IgD-negative memory B cell (primary cell): Measurements from ENCODE around the gene FNIP2. TPM values are rescaled to one million over a fixed set of nuclear protein-coding genes. Genes with fewer than 3 reads are reported as not detected.
"Not testable (repeated sequence)": the region's sequence is repeated elsewhere in the genome, so short reads cannot be mapped to it uniquely, and the experiment has no call there.

Source experiments
- H3K27ac Mint-ChIP-seq, 3 donors: one replicate each; pipeline ENCODE4 v1.8.0; 2020 to 2022; ENCODE audit warnings: mild to moderate bottlenecking in 3 of 3, mixed read lengths in 3 of 3, moderate library complexity in 1 of 3
- H3K27me3 Mint-ChIP-seq: one replicate; pipeline ENCODE4 v1.8.0; 2021; ENCODE audit warnings: mixed read lengths
- H3K36me3 Mint-ChIP-seq: one replicate; pipeline ENCODE4 v1.8.0; 2020; ENCODE audit warnings: mild to moderate bottlenecking, mixed read lengths
- H3K4me1 Mint-ChIP-seq, 3 donors: one replicate each; pipeline ENCODE4 v1.8.0; 2020 to 2022; ENCODE audit warnings: mixed read lengths in 3 of 3, mild to moderate bottlenecking in 1 of 3
- H3K4me3 Mint-ChIP-seq, 4 donors: one replicate each; pipeline ENCODE4 v1.8.0; 2020 to 2022; ENCODE audit warnings: mild to moderate bottlenecking in 4 of 4, mixed read lengths in 4 of 4, moderate library complexity in 3 of 4
- H3K9me3 Mint-ChIP-seq, 3 donors: one replicate each; pipeline ENCODE4 v1.8.0; 2020 to 2021; ENCODE audit warnings: mixed read lengths in 3 of 3, mild to moderate bottlenecking in 1 of 3
- polyA plus RNA-seq: library from polyadenylated mRNA; unstranded; fragments of 300-500 nt; fragmentation: Illumina TruSeq; gene quantifications from one replicate; pipeline ENCODE4 v1.2.3, GENCODE V29; 2021

FNIP2 gene
- polyA plus RNA-seq, 1 donor from 2014 or later: 0.06 TPM

- Mint-ChIP-seq H3K4me1 (no peaks in the 10 kb centered on the region), H3K4me3 (no peak overlapping the region), H3K36me3 (no peaks in the 10 kb centered on the region), H3K27ac (no peak overlapping the region), H3K9me3 (peaks cover 0 to 11% (median 5%) of the 10 kb centered on the region in 3 donors), H3K27me3 (peaks cover 17% of the 10 kb centered on the region)
These were observed 14.2 kb upstream of the FNIP2 start for GRCh38 chr4:158754385-158755180.

- not testable (repeated sequence) for H3K36me3 Mint-ChIP-seq, H3K27ac Mint-ChIP-seq, H3K4me1 Mint-ChIP-seq, H3K4me3 Mint-ChIP-seq
- H3K27me3 Mint-ChIP-seq: peaks cover 20% of the 10 kb centered on the region
- peaks cover 0 to 11% (median 5%) of the 10 kb centered on the region in 3 donors for H3K9me3 Mint-ChIP-seq
These were observed 13.0 kb upstream of the FNIP2 start for GRCh38 chr4:158755819-158756218.

- H3K4me1 Mint-ChIP-seq: no peaks in the 10 kb centered on the region
- H3K4me3 Mint-ChIP-seq: peak overlapping the region in 1 of 4 donors; percentile 55
- no peaks in the 10 kb centered on the region for H3K36me3 Mint-ChIP-seq
- H3K9me3 Mint-ChIP-seq: peaks cover 0 to 11% (median 5%) of the 10 kb centered on the region in 3 donors
- no peak overlapping the region for H3K27ac Mint-ChIP-seq
- peaks cover 26% of the 10 kb centered on the region for H3K27me3 Mint-ChIP-seq
These were observed 12.2 kb upstream of the FNIP2 start for GRCh38 chr4:158756588-158756987.

- Mint-ChIP-seq H3K9me3 (peaks cover 0 to 11% (median 5%) of the 10 kb centered on the region in 3 donors), H3K27ac (no peak overlapping the region), H3K4me1 (no peaks in the 10 kb centered on the region), H3K36me3 (no peaks in the 10 kb centered on the region), H3K27me3 (peaks cover 37% of the 10 kb centered on the region), H3K4me3 (no peak overlapping the region)
These were observed 10.7 kb upstream of the FNIP2 start for GRCh38 chr4:158758142-158758541.

- Mint-ChIP-seq H3K36me3 (no peaks in the 10 kb centered on the region), H3K27me3 (peaks cover 42% of the 10 kb centered on the region), H3K27ac (no peak overlapping the region), H3K4me3 (no peak overlapping the region), H3K9me3 (peaks cover 0 to 11% (median 5%) of the 10 kb centered on the region in 3 donors), H3K4me1 (no peaks in the 10 kb centered on the region)
These were observed 10.1 kb upstream of the FNIP2 start for GRCh38 chr4:158758703-158759102.

GRCh38 chr4:158759539-158759938 is 9.3 kb upstream of the FNIP2 start:
- H3K9me3 Mint-ChIP-seq: peaks cover 0 to 11% (median 5%) of the 10 kb centered on the region in 3 donors
- H3K36me3 Mint-ChIP-seq, H3K27ac Mint-ChIP-seq, H3K4me3 Mint-ChIP-seq, H3K4me1 Mint-ChIP-seq: not testable (repeated sequence)
- H3K27me3 Mint-ChIP-seq: peaks cover 42% of the 10 kb centered on the region

- Mint-ChIP-seq H3K36me3 (no peaks in the 10 kb centered on the region), H3K9me3 (peaks cover 0 to 11% (median 5%) of the 10 kb centered on the region in 3 donors), H3K27ac (no peak overlapping the region), H3K4me1 (no peaks in the 10 kb centered on the region), H3K27me3 (peaks cover 40% of the 10 kb centered on the region), H3K4me3 (no peak overlapping the region)
These were observed 8.0 kb upstream of the FNIP2 start for GRCh38 chr4:158760866-158761265.

DNA sequence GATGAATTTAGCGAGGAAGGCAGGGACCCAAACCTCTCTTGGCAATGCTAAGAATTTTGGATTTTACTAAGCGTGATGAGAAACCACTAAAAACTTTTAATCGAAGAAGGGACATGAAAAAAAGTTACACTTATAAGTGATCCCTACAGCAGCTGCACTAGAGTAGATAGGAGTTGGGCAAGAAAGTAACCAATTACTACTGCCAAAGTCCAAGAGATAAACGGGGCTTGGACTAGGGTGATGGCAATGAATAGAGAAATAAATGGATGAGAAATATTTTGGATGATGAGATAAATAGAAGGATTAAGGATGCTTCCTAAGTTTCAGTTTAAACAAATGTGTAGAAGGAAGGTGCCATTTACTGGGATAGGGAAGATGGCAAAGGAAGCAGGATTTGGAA is 6.3 kb upstream of the FNIP2 start:
- peaks cover 0 to 3% (median 0%) of the 10 kb centered on the region in 3 donors for H3K9me3 Mint-ChIP-seq
- H3K27ac Mint-ChIP-seq: no peak overlapping the region
- peaks cover 43% of the 10 kb centered on the region for H3K27me3 Mint-ChIP-seq
- H3K4me1 Mint-ChIP-seq: no peaks in the 10 kb centered on the region
- H3K36me3 Mint-ChIP-seq: no peaks in the 10 kb centered on the region
- no peak overlapping the region for H3K4me3 Mint-ChIP-seq

DNA sequence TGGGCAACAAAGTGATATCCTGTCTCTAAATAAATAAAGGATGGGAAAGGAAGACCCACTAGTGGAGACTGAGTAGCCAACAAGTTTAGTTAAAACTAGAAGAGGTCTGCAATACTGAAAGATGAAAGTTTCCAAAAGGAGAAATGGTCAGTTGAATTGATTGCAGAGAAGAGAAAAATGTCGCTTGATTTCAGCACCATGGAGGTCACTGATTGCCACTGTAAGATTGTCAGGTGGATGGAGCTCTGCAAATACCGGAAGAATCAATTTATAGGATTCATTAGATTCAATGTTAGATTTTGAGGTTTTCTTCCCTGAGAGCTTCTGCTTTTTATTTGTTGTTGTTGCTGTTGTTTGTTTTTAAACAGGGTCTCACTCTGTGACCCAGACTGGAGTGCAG is 5.4 kb upstream of the FNIP2 start:
- peaks cover 47% of the 10 kb centered on the region for H3K27me3 Mint-ChIP-seq
- no peak overlapping the region for H3K27ac Mint-ChIP-seq
- H3K4me1 Mint-ChIP-seq: peaks cover 0 to 3% (median 0%) of the 10 kb centered on the region in 3 donors
- H3K9me3 Mint-ChIP-seq: no peaks in the 10 kb centered on the region
- no peaks in the 10 kb centered on the region for H3K36me3 Mint-ChIP-seq
- no peak overlapping the region for H3K4me3 Mint-ChIP-seq

DNA sequence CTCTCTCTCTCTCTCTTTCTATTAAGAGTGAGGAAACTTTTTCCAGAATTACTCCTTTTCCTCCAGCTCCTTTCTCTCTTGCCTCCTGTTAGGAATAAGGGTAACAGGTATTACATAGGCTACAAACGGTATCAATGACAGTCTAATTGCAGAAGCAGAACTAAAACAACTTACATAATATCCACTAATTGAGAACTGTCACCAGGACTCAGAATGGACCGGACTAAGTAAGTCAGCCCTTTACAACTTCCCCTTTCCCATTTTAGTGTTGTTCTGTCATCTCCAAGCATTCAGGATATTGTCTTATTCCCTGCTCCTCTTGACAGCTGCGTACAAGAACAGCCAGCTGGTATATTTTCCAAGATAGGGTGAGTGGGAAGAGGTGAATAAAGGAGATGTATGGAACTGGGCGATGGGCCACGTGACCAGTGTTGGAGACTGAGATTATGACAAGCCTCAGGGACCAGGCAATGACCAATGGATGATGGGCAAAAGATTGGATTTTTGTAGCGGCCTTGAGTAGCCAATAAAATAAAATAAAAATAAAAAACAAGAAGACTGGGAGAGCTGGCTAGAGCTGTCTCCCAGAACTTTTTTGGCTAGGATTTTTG is 2.3 kb upstream of the FNIP2 start:
- Mint-ChIP-seq H3K9me3 (no peaks in the 10 kb centered on the region), H3K27ac (no peak overlapping the region), H3K36me3 (no peaks in the 10 kb centered on the region), H3K4me1 (peaks cover 0 to 8% (median 4%) of the 10 kb centered on the region in 3 donors), H3K27me3 (peaks cover 58% of the 10 kb centered on the region), H3K4me3 (no peak overlapping the region)

GRCh38 chr4:158767451-158767850 is 1.4 kb upstream of the FNIP2 start:
- H3K4me3 Mint-ChIP-seq: peak overlapping the region in 2 of 4 donors; percentile 80 to 88
- H3K27me3 Mint-ChIP-seq: peaks cover 57% of the 10 kb centered on the region
- peaks cover 0 to 8% (median 4%) of the 10 kb centered on the region in 3 donors for H3K4me1 Mint-ChIP-seq
- peak overlapping the region in 1 of 3 donors; percentile 67 for H3K27ac Mint-ChIP-seq
- no peaks in the 10 kb centered on the region for H3K36me3 Mint-ChIP-seq
- H3K9me3 Mint-ChIP-seq: no peaks in the 10 kb centered on the region

GRCh38 chr4:158769175-158769921 is 522 bp downstream of the FNIP2 start:
- peaks cover 0 to 8% (median 4%) of the 10 kb centered on the region in 3 donors for H3K4me1 Mint-ChIP-seq
- H3K27me3 Mint-ChIP-seq: peaks cover 48% of the 10 kb centered on the region
- H3K4me3 Mint-ChIP-seq: peak overlapping the region; percentile 69 to 97 (median 90)

GRCh38 chr4:158770671-158771070 is 1.8 kb downstream of the FNIP2 start:
- H3K9me3 Mint-ChIP-seq: peaks cover 0 to 4% (median 2%) of the 10 kb centered on the region in 3 donors
- peaks cover 0 to 8% (median 4%) of the 10 kb centered on the region in 3 donors for H3K4me1 Mint-ChIP-seq
- no peaks in the 10 kb centered on the region for H3K36me3 Mint-ChIP-seq
- peak overlapping the region in 3 of 4 donors; percentile 24 to 69 (median 45) for H3K4me3 Mint-ChIP-seq
- H3K27me3 Mint-ChIP-seq: peaks cover 57% of the 10 kb centered on the region
- H3K27ac Mint-ChIP-seq: no peak overlapping the region

More at GRCh38 chr4:158769175-158769921, 522 bp downstream of the FNIP2 start:
- peak overlapping the region in 2 of 3 donors; percentile 67 to 74 for H3K27ac Mint-ChIP-seq
- peaks cover 0 to 4% (median 2%) of the 10 kb centered on the region in 3 donors for H3K9me3 Mint-ChIP-seq
- no peaks in the 10 kb centered on the region for H3K36me3 Mint-ChIP-seq

DNA sequence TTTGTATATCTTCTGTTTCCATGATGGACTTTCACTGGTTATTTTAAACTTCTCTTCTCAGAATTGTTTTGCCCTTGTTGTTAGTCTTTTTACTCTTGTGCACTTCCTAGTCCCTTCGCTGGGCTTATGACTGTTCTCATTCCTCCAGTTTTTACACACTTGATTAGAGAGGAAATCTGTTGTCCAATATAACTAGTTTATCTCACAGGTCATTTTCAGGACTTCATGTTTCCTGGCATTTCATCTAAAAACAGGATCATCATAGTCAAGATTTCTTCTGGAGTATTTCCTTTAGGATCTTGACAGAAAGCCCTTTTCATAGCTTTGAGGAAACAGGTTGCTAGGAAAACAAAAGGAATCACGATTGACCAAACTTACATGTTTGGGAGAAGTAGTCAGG is 3.0 kb downstream of the FNIP2 start:
- H3K27me3 Mint-ChIP-seq: peaks cover 55% of the 10 kb centered on the region
- no peaks in the 10 kb centered on the region for H3K36me3 Mint-ChIP-seq
- H3K27ac Mint-ChIP-seq: no peak overlapping the region
- H3K4me1 Mint-ChIP-seq: peaks cover 0 to 8% (median 4%) of the 10 kb centered on the region in 3 donors
- no peak overlapping the region for H3K4me3 Mint-ChIP-seq
- peaks cover 0 to 4% (median 2%) of the 10 kb centered on the region in 3 donors for H3K9me3 Mint-ChIP-seq
